H1 (cell line): ENCODE results near the gene RPTOR. TPM values are rescaled to one million over a fixed set of nuclear protein-coding genes. Genes with fewer than 3 reads are reported as not detected.

ENCODE experiments used
- BCL11A ChIP-seq, 2 experiments: IDR thresholded peaks; one replicate each; pipeline ENCODE4 v1.6.1; 2011; ENCODE audit warnings: low read depth in 2 of 2, low read length in 2 of 2, mild to moderate bottlenecking in 2 of 2
- CHD1 ChIP-seq: IDR thresholded peaks from 2 replicates; pipeline ENCODE4 v1.6.1; 2012; ENCODE audit warnings: low read depth, low read length, improper control_type of control experiment
- CHD7 ChIP-seq: fragments of 300-600 bp; sonication (generic); IDR thresholded peaks from 2 replicates; pipeline ENCODE4 v1.7.1; 2012; ENCODE audit warnings: low read length, moderate library complexity, mild to moderate bottlenecking, inconsistent platforms; ENCODE audit not compliant: insufficient replicate concordance
- FOSL1 ChIP-seq: IDR thresholded peaks from 2 replicates; pipeline ENCODE4 v1.6.1; 2011; ENCODE audit warnings: mild to moderate bottlenecking, low read depth, low read length, moderate library complexity; ENCODE audit not compliant: insufficient read depth
- MAFK ChIP-seq: IDR thresholded peaks from 2 replicates; pipeline ENCODE4 v1.6.1; 2012; ENCODE audit warnings: low read depth, mild to moderate bottlenecking, improper control_type of control experiment, low read length
- RNF2 ChIP-seq: fragments of 200-900, 300-1000 bp; sonication (generic); IDR thresholded peaks from 2 replicates; pipeline ENCODE4 v1.7.1; 2016; ENCODE audit warnings: borderline replicate concordance, low read depth, mild to moderate bottlenecking, antibody characterized with exemption, low read length; ENCODE audit not compliant: poor library complexity, severe bottlenecking; ENCODE audit errors: missing control alignments
- SP1 ChIP-seq: IDR thresholded peaks from 2 replicates; pipeline ENCODE4 v1.6.1; 2011; ENCODE audit warnings: low read depth, low read length
- TAF7 ChIP-seq: optimal IDR thresholded peaks from 2 replicates; pipeline ENCODE3; 2011; ENCODE audit warnings: low read depth, mild to moderate bottlenecking, inconsistent platforms, low read length, moderate library complexity, borderline replicate concordance
- TCF12 ChIP-seq: IDR thresholded peaks from 2 replicates; pipeline ENCODE4 v1.6.1; 2011; ENCODE audit warnings: low read depth, mild to moderate bottlenecking, low read length
- polyA plus RNA-seq, 7 experiments: library from polyadenylated mRNA; depleted of rRNA in 3 of 7; stranded (reverse) in 5 of 7; unstranded in 2 of 7; fragments of >200 nt in 5 of 7; fragments of 200-250 nt in 2 of 7; gene quantifications; 1 replicate in 5 of 7; 2 replicates in 1 of 7; 4 replicates in 1 of 7; pipeline versions ENCODE4 v1.2.1 to v1.2.3, GENCODE V29; 2011 to 2013; ENCODE audit warnings: missing spikeins in 2 of 7, mixed read lengths in 2 of 7
- total RNA-seq: library from RNA; stranded (reverse); fragmentation: NEBNext Ultra II Directional; extraction: Animal tissue kit (Norgen Biotek cat#: 25700); gene quantifications from 2 replicates; pipeline ENCODE4 v1.2.1, GENCODE V29; 2021
- TF ChIP-seq, protein P1 (sequence below): IDR thresholded peaks from 2 replicates; pipeline ENCODE4 v1.6.1; 2012; ENCODE audit warnings: low read length, inconsistent platforms

The RPTOR gene
- total and polyA plus RNA-seq, 2 of the 8 experiments (the other 6 are each of a cell fraction or from before 2014, with no cell fraction given): 6.9 to 28.7 TPM

GRCh38 chr17:80986046-80986445, 441.4 kb downstream of the RPTOR start (continued):
- TF ChIP-seq CHD7 (no peak), RNF2 (no peak), FOSL1 (no peak), TCF12 (no peak), MAFK (no peak), TAF7 (no peak), SP1 (no peak), CHD1 (no peak), BCL11A (IDR thresholded peaks at IDR 0.05; ENCODE audit: low read depth in 2 of 2, low read length in 2 of 2) (no peak)
- TF ChIP-seq, protein P1, sequence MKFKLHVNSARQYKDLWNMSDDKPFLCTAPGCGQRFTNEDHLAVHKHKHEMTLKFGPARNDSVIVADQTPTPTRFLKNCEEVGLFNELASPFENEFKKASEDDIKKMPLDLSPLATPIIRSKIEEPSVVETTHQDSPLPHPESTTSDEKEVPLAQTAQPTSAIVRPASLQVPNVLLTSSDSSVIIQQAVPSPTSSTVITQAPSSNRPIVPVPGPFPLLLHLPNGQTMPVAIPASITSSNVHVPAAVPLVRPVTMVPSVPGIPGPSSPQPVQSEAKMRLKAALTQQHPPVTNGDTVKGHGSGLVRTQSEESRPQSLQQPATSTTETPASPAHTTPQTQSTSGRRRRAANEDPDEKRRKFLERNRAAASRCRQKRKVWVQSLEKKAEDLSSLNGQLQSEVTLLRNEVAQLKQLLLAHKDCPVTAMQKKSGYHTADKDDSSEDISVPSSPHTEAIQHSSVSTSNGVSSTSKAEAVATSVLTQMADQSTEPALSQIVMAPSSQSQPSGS: no peak
